ENCODE data around the gene HECW1.

HECW1 gene

GRCh38 chr7:43589133-43589478 is 476.7 kb downstream of the HECW1 start:
- no peaks in the 10 kb centered on the region for H3K9me2 ChIP-seq (replicated peaks; ENCODE audit: low read depth, low read length)
- no peak overlapping the region for H2AFZ ChIP-seq (ENCODE audit: low read length)
- H3K9ac ChIP-seq (ENCODE audit: low read depth, low read length, poor library complexity, severe bottlenecking), result no peak overlapping the region
- peak overlapping the region; percentile 91 for H3K4me2 ChIP-seq (ENCODE audit: low read depth, low read length, poor library complexity, severe bottlenecking)
- H4K20me1 ChIP-seq (ENCODE audit: insufficient read depth, low read length, poor library complexity, severe bottlenecking), result peaks cover 95% of the 10 kb centered on the region
- H3K4me1 ChIP-seq (ENCODE audit: insufficient read depth, low read length, poor library complexity, severe bottlenecking), result peaks cover 79% of the 10 kb centered on the region
- H3K9me3 ChIP-seq (ENCODE audit: insufficient read depth, low read depth, low read length), result no peaks in the 10 kb centered on the region
- peaks cover under 1% of the 10 kb centered on the region for H3F3A ChIP-seq (ENCODE audit: low read depth)
- TF ChIP-seq CTCF (conservative IDR thresholded peaks at IDR 0.05; ENCODE audit: low read length) (no peak), EZH2phosphoT487 (IDR thresholded peaks at IDR 0.05; ENCODE audit: borderline replicate concordance) (no peak)
- H3K4me3 ChIP-seq (ENCODE audit: low read length, poor library complexity, severe bottlenecking), result peak overlapping the region; percentile 88
- no peaks in the 10 kb centered on the region for H3K36me3 ChIP-seq (ENCODE audit: insufficient read depth, low read length)
- H3K27me3 ChIP-seq (ENCODE audit: insufficient read depth, low read length, poor library complexity, severe bottlenecking), result no peaks in the 10 kb centered on the region
- peaks cover 100% of the 10 kb centered on the region for H3K79me2 ChIP-seq (ENCODE audit: insufficient read depth, low read length)

GRCh38 chr7:43589728-43590127 is 477.3 kb downstream of the HECW1 start:
- Histone ChIP-seq H3K79me2 (ENCODE audit: insufficient read depth, low read length) (peaks cover 100% of the 10 kb centered on the region), H2AFZ (ENCODE audit: low read length) (no peak overlapping the region), H3K4me2 (ENCODE audit: low read depth, low read length, poor library complexity, severe bottlenecking) (peak overlapping the region; percentile 91), H3K4me3 (ENCODE audit: low read length, poor library complexity, severe bottlenecking) (peak overlapping the region; percentile 88), H3K27me3 (ENCODE audit: insufficient read depth, low read length, poor library complexity, severe bottlenecking) (no peaks in the 10 kb centered on the region), H3F3A (ENCODE audit: low read depth) (no peaks in the 10 kb centered on the region), H3K4me1 (ENCODE audit: insufficient read depth, low read length, poor library complexity, severe bottlenecking) (peaks cover 74% of the 10 kb centered on the region), H3K36me3 (ENCODE audit: insufficient read depth, low read length) (no peaks in the 10 kb centered on the region), H3K9me3 (ENCODE audit: insufficient read depth, low read depth, low read length) (no peaks in the 10 kb centered on the region), H3K9ac (ENCODE audit: low read depth, low read length, poor library complexity, severe bottlenecking) (no peak overlapping the region), H4K20me1 (ENCODE audit: insufficient read depth, low read length, poor library complexity, severe bottlenecking) (peaks cover 95% of the 10 kb centered on the region), H3K9me2 (replicated peaks; ENCODE audit: low read depth, low read length) (no peaks in the 10 kb centered on the region)
- TF ChIP-seq EZH2phosphoT487 (IDR thresholded peaks at IDR 0.05; ENCODE audit: borderline replicate concordance), result no peak
- no peak for TF ChIP-seq CTCF (conservative IDR thresholded peaks at IDR 0.05; ENCODE audit: low read length)

GRCh38 chr7:43590862-43591557 is 478.6 kb downstream of the HECW1 start:
- Histone ChIP-seq H3K9me3 (ENCODE audit: insufficient read depth, low read depth, low read length) (no peaks in the 10 kb centered on the region), H3K36me3 (ENCODE audit: insufficient read depth, low read length) (peaks cover 4% of the 10 kb centered on the region; the same call in 1 of the 2 replicates), H3K4me1 (ENCODE audit: insufficient read depth, low read length, poor library complexity, severe bottlenecking) (peaks cover 64% of the 10 kb centered on the region), H3K79me2 (ENCODE audit: insufficient read depth, low read length) (peaks cover 100% of the 10 kb centered on the region), H3K9me2 (replicated peaks; ENCODE audit: low read depth, low read length) (no peaks in the 10 kb centered on the region), H3F3A (ENCODE audit: low read depth) (no peaks in the 10 kb centered on the region), H4K20me1 (ENCODE audit: insufficient read depth, low read length, poor library complexity, severe bottlenecking) (peaks cover 93% of the 10 kb centered on the region), H3K27me3 (ENCODE audit: insufficient read depth, low read length, poor library complexity, severe bottlenecking) (no peaks in the 10 kb centered on the region), H3K4me2 (ENCODE audit: low read depth, low read length, poor library complexity, severe bottlenecking) (peak overlapping the region; percentile 56), H3K9ac (ENCODE audit: low read depth, low read length, poor library complexity, severe bottlenecking) (peak overlapping the region; percentile 3), H2AFZ (ENCODE audit: low read length) (no peak overlapping the region), H3K4me3 (ENCODE audit: low read length, poor library complexity, severe bottlenecking) (peak overlapping the region; percentile 11)
- no peak for TF ChIP-seq EZH2phosphoT487 (IDR thresholded peaks at IDR 0.05; ENCODE audit: borderline replicate concordance)
- no peak for TF ChIP-seq CTCF (conservative IDR thresholded peaks at IDR 0.05; ENCODE audit: low read length)
